SH-SY5Y (cell line): ENCODE data around the gene GABRA5.

Experiments
- GATA2 ChIP-seq: IDR thresholded peaks from 2 replicates; pipeline ENCODE4 v1.6.1; 2011; ENCODE audit warnings: mild to moderate bottlenecking, low read depth, low read length
- GATA3 ChIP-seq: IDR thresholded peaks from 2 replicates; pipeline ENCODE4 v1.6.1; 2011; ENCODE audit warnings: low read depth, mild to moderate bottlenecking, low read length, moderate library complexity

DNA sequence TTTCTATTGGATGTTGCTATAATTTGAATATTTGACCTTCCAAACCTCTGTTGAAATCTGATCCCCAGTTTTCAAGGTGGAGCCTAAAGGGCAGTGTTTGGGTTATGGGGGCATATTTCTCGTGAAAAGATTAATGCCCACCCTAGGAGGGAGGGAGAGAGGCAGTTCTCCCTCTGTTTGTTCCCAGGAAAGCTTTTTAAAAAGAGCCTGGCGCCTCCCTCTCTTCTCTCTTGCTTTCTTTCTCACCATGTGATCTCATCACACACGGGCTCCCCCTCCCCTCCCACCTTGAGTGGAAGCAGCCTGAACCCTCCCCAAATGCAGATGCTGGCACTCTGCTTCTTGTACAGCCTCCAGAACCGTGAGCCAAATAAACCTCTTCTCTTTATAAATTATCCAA, 12.4 kb upstream of the GABRA5 start:
- no peak for TF ChIP-seq GATA3
- TF ChIP-seq GATA2 = no peak
